ENCODE results near the gene KRT1. TPM values are rescaled to one million over a fixed set of nuclear protein-coding genes. Genes with fewer than 3 reads are reported as not detected.

The KRT1 gene
- total RNA-seq, 1 experiment from 2014 or later, result not detected

GRCh38 chr12:52655720-52656124 is 24.5 kb downstream of the KRT1 start:
- DNase-seq, result peak; percentile 20
- BruUV-seq (replicated peaks), result no TSS peak

GRCh38 chr12:52655251-52655650 is 25.0 kb downstream of the KRT1 start:
- Mint-ChIP-seq H3K4me1 (ENCODE audit: low read depth, unreplicated experiment) (peaks cover 9% of the 10 kb centered on the region), H3K9me3 (ENCODE audit: low read depth, unreplicated experiment) (no peaks in the 10 kb centered on the region)
- no peak for DNase-seq

More at GRCh38 chr12:52655720-52656124, 24.5 kb downstream of the KRT1 start:
- H3K4me1 Mint-ChIP-seq (ENCODE audit: low read depth, unreplicated experiment), result peaks cover 9% of the 10 kb centered on the region
- intact Hi-C loops (cut with micrococcal nuclease; ENCODE audit: unreplicated experiment), result loop anchor here (1.0 kb wide), 1 partner anchor 17 kb away; no protein-coding TSS in a partner anchor
- H3K9me3 Mint-ChIP-seq (ENCODE audit: low read depth, unreplicated experiment), result no peaks in the 10 kb centered on the region
- H3K27me3 Mint-ChIP-seq (ENCODE audit: unreplicated experiment), result peaks cover 78% of the 10 kb centered on the region
- TF ChIP-seq CTCF (IDR thresholded peaks at IDR 0.05; ENCODE audit: unreplicated experiment), result no peak
- H3K36me3 Mint-ChIP-seq (ENCODE audit: insufficient read depth, unreplicated experiment), result no peaks in the 10 kb centered on the region
- no peak overlapping the region for H3K4me3 Mint-ChIP-seq (ENCODE audit: low read depth, unreplicated experiment)
- H3K27ac Mint-ChIP-seq (ENCODE audit: unreplicated experiment), result no peak overlapping the region
- CTCF ChIA-PET, result interaction anchor here (0.5 kb wide), 1 partner anchor 300 kb away, joined by 3 read pairs; no protein-coding TSS in a partner anchor

GRCh38 chr12:52651726-52652261 is 28.4 kb downstream of the KRT1 start, which contains the start of gene KRT2:
Gene KRT2, minus strand, starts transcription at chr12:52652211. Its CDS starts 69 bp downstream, at chr12:52652142.
- intact Hi-C loops (cut with micrococcal nuclease; ENCODE audit: unreplicated experiment), result no loop called here
- Mint-ChIP-seq H3K27ac (ENCODE audit: unreplicated experiment) (no peak within 1 kb of the TSS), H3K27me3 (ENCODE audit: unreplicated experiment) (peaks cover 82% of the 10 kb centered on the region), H3K4me3 (ENCODE audit: low read depth, unreplicated experiment) (no peak within 1 kb of the TSS), H3K9me3 (ENCODE audit: low read depth, unreplicated experiment) (no peaks in the 10 kb centered on the region), H3K36me3 (ENCODE audit: insufficient read depth, unreplicated experiment) (no peaks in the 10 kb centered on the region), H3K4me1 (ENCODE audit: low read depth, unreplicated experiment) (peaks cover 9% of the 10 kb centered on the region)
- CTCF ChIA-PET, result no interaction called here
- TF ChIP-seq CTCF (IDR thresholded peaks at IDR 0.05; ENCODE audit: unreplicated experiment), result no peak
- DNase-seq, result no peak
- BruUV-seq (replicated peaks), result no TSS peak

More at GRCh38 chr12:52655251-52655650, 25.0 kb downstream of the KRT1 start:
- CTCF ChIA-PET, result no interaction called here
- intact Hi-C loops (cut with micrococcal nuclease; ENCODE audit: unreplicated experiment), result no loop called here
- TF ChIP-seq CTCF (IDR thresholded peaks at IDR 0.05; ENCODE audit: unreplicated experiment), result no peak
- Mint-ChIP-seq H3K36me3 (ENCODE audit: insufficient read depth, unreplicated experiment) (no peaks in the 10 kb centered on the region), H3K4me3 (ENCODE audit: low read depth, unreplicated experiment) (no peak overlapping the region), H3K27ac (ENCODE audit: unreplicated experiment) (no peak overlapping the region), H3K27me3 (ENCODE audit: unreplicated experiment) (peaks cover 82% of the 10 kb centered on the region)
- BruUV-seq (replicated peaks), result no TSS peak

- intact Hi-C loops (cut with micrococcal nuclease; ENCODE audit: unreplicated experiment), result no loop called here
- BruUV-seq (replicated peaks), result no TSS peak
- no peak for DNase-seq
- Mint-ChIP-seq H3K9me3 (ENCODE audit: low read depth, unreplicated experiment) (no peaks in the 10 kb centered on the region), H3K27me3 (ENCODE audit: unreplicated experiment) (peaks cover 82% of the 10 kb centered on the region), H3K27ac (ENCODE audit: unreplicated experiment) (no peak overlapping the region), H3K36me3 (ENCODE audit: insufficient read depth, unreplicated experiment) (no peaks in the 10 kb centered on the region), H3K4me3 (ENCODE audit: low read depth, unreplicated experiment) (no peak overlapping the region), H3K4me1 (ENCODE audit: low read depth, unreplicated experiment) (peaks cover 4% of the 10 kb centered on the region)
- TF ChIP-seq CTCF (IDR thresholded peaks at IDR 0.05; ENCODE audit: unreplicated experiment), result no peak
- CTCF ChIA-PET, result no interaction called here
These were observed 29.6 kb downstream of the KRT1 start for GRCh38 chr12:52650520-52651081.
